Gastroesophageal sphincter (tissue), 4 donors: ENCODE measurements around the gene TTN. TPM values are rescaled to one million over a fixed set of nuclear protein-coding genes. Genes with fewer than 3 reads are reported as not detected.

Experiments
- ATAC-seq: fragments of 150-250 bp; one replicate; pipeline ENCODE4 v1.9.1; 2016; ENCODE audit warnings: mild to moderate bottlenecking, moderate library complexity
- H3K27ac ChIP-seq, 4 donors: fragments of 200-600 bp; sonication (generic) in 3 of 4; 1 replicate in 3 of 4; 2 replicates in 1 of 4; pipeline ENCODE4 v1.5.1; 2016 to 2019
- H3K27me3 ChIP-seq: fragments of 200-600 bp; sonication (generic); one replicate; pipeline ENCODE4 v1.5.1; 2019
- H3K36me3 ChIP-seq, 2 donors: fragments of 200-600 bp; sonication (generic); one replicate each; pipeline ENCODE4 v1.5.1; 2019; ENCODE audit warnings: control low read depth in 1 of 2
- H3K4me1 ChIP-seq, 3 donors: fragments of 200-600 bp; sonication (generic); 1 replicate in 2 of 3; 2 replicates in 1 of 3; pipeline ENCODE4 v1.5.1; 2016 to 2019; ENCODE audit warnings: control low read depth in 2 of 3
- H3K4me3 ChIP-seq, 2 donors: fragments of 200-600 bp; sonication (generic); one replicate each; pipeline ENCODE4 v1.5.1; 2019; ENCODE audit warnings: mild to moderate bottlenecking in 1 of 2, moderate library complexity in 1 of 2
- H3K9me3 ChIP-seq, 3 donors: fragments of 200-600 bp; sonication (generic); one replicate each; pipeline ENCODE4 v1.5.1; 2017 to 2019; ENCODE audit warnings: control low read depth in 2 of 3
- CTCF ChIP-seq, 4 experiments: fragments of 200-600 bp in 2 of 4; fragments of 450-650 bp in 2 of 4; sonication (generic) in 1 of 4; IDR thresholded peaks; one replicate each; pipeline ENCODE4 v1.5.1; 2017 to 2019; ENCODE audit warnings: antibody characterized with exemption in 4 of 4, mild to moderate bottlenecking in 2 of 4, moderate library complexity in 2 of 4
- EP300 ChIP-seq: sonication (generic); formaldehyde crosslinking; IDR thresholded peaks from one replicate; pipeline ENCODE4 v1.6.1; 2017; ENCODE audit warnings: antibody characterized with exemption, mild to moderate bottlenecking
- POLR2A ChIP-seq, 2 donors: fragments of 450-650 bp; IDR thresholded peaks; one replicate each; pipeline ENCODE4 v1.6.1; 2017; ENCODE audit warnings: antibody characterized with exemption in 2 of 2, mild to moderate bottlenecking in 2 of 2, moderate library complexity in 1 of 2
- POLR2AphosphoS5 ChIP-seq: sonication (generic); formaldehyde crosslinking; IDR thresholded peaks from one replicate; pipeline ENCODE4 v1.6.1; 2017; ENCODE audit warnings: antibody characterized with exemption
- WGBS, 2 donors: methylation state at CpG; one replicate each; pipeline ENCODE4 v1.1.5; 2018; ENCODE audit warnings: low coverage in 1 of 2; 5-methylcytosine and 5-hydroxymethylcytosine counted together
- total RNA-seq, 4 donors: library from RNA; depleted of rRNA; stranded (reverse); fragments of >200 nt; gene quantifications; one replicate each; pipeline ENCODE4 v1.1.0, GENCODE V29; 2016

TTN gene
- total RNA-seq, 4 donors from 2014 or later, result 5.0 to 12.8 (median 8.3) TPM

DNA sequence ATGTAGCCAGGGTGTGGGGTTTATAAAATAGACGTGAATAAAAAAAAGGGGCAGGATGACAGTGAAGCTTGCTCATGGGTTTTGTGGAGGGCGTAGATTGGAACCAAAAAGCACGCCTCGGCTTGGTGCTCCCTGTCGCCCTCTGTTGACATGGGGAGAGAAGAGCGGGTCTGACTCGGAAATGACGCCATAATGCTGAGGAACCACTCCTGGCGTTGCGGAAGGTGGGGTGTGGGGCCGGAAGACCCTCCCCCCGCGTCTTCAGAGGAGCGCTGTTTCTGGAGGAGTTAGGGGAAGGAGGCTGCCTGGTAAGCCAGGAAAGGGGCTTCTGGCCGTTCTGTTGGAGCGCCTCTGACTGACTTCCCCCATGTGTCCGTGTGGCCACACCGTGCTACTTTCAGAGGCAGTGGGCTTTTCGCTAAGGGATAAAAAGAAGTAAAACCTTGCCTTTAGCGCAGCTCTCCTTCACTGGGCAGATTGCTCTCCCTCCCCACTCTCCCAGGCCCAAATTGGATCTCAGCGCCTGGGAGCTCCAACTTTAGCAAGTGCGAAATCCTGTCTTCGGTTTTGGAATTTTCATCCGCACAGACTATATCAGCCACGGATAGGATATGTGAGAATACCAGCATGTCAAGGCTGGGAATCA lies 284.1 kb downstream of the TTN start:
- no peaks in the 10 kb centered on the region for H3K9me3 ChIP-seq
- no peaks in the 10 kb centered on the region for H3K27me3 ChIP-seq
- peak; percentile 96 for ATAC-seq
- WGBS, 2 donors, result 8 to 9% methylated on average over 9 to 12 of the region's 25 CpGs
- H3K36me3 ChIP-seq, result peaks cover 0 to 18% of the 10 kb centered on the region in 2 donors
- peaks cover 0 to 12% (median 0%) of the 10 kb centered on the region in 3 donors for H3K4me1 ChIP-seq
- TF ChIP-seq EP300, result no peak
- TF ChIP-seq POLR2AphosphoS5, result peak; percentile 57
- TF ChIP-seq CTCF (IDR thresholded peaks at IDR 0.05), result peak; percentile 18 to 83 (median 61)
- peak; percentile 14 to 50 for TF ChIP-seq POLR2A (IDR thresholded peaks at IDR 0.05)
- peak overlapping the region; percentile 60 for H3K4me3 ChIP-seq
- H3K27ac ChIP-seq, result peak overlapping the region; percentile 35 to 84 (median 77)

- H3K9me3 ChIP-seq, result no peaks in the 10 kb centered on the region
- H3K27ac ChIP-seq, result no peak overlapping the region
- no peak for ATAC-seq
- no peak overlapping the region for H3K4me3 ChIP-seq
- H3K27me3 ChIP-seq, result no peaks in the 10 kb centered on the region
- peaks cover 0 to 33% of the 10 kb centered on the region in 2 donors for H3K36me3 ChIP-seq
- no peak for TF ChIP-seq CTCF (IDR thresholded peaks at IDR 0.05)
- TF ChIP-seq POLR2AphosphoS5, result no peak
- no peak for TF ChIP-seq POLR2A (IDR thresholded peaks at IDR 0.05)
- TF ChIP-seq EP300, result no peak
- WGBS, 2 donors, result 89 to 92% methylated on average over 7 to 11 of the region's 11 CpGs
- H3K4me1 ChIP-seq, result peaks cover 0 to 12% (median 0%) of the 10 kb centered on the region in 3 donors
These were observed 285.7 kb downstream of the TTN start for GRCh38 chr2:178521304-178522150.

- Histone ChIP-seq H3K4me3 (no peak overlapping the region), H3K27ac (no peak overlapping the region), H3K36me3 (peaks cover 0 to 52% of the 10 kb centered on the region in 2 donors), H3K9me3 (no peaks in the 10 kb centered on the region), H3K4me1 (no peaks in the 10 kb centered on the region), H3K27me3 (no peaks in the 10 kb centered on the region)
- 57 to 100% methylated on average over 1 of the region's 1 CpG for WGBS, 2 donors
- TF ChIP-seq POLR2A (IDR thresholded peaks at IDR 0.05), result no peak
- TF ChIP-seq EP300, result no peak
- TF ChIP-seq CTCF (IDR thresholded peaks at IDR 0.05), result no peak
- no peak for TF ChIP-seq POLR2AphosphoS5
- ATAC-seq, result no peak
These were observed 289.7 kb downstream of the TTN start for GRCh38 chr2:178517496-178517895.

GRCh38 chr2:178514664-178515063 lies 292.6 kb downstream of the TTN start:
- Histone ChIP-seq H3K4me1 (no peaks in the 10 kb centered on the region), H3K36me3 (peaks cover 0 to 78% of the 10 kb centered on the region in 2 donors), H3K9me3 (no peaks in the 10 kb centered on the region), H3K27me3 (no peaks in the 10 kb centered on the region), H3K27ac (no peak overlapping the region), H3K4me3 (no peak overlapping the region)
- no peak for TF ChIP-seq EP300
- TF ChIP-seq POLR2AphosphoS5, result no peak
- TF ChIP-seq CTCF (IDR thresholded peaks at IDR 0.05), result no peak
- no peak for TF ChIP-seq POLR2A (IDR thresholded peaks at IDR 0.05)
- no peak for ATAC-seq
- WGBS, 2 donors, result 100% methylated on average over 1 to 2 of the region's 2 CpGs
